GM18526 (cell line): ENCODE measurements around the gene INKA2.

Experiments
- POLR2A ChIP-seq: IDR thresholded peaks from 3 replicates; pipeline ENCODE4 v1.6.1; 2011; ENCODE audit not compliant: insufficient read length; ENCODE audit errors: extremely low read depth

INKA2 gene

GRCh38 chr1:111739194-111739924 lies at the start of gene INKA2:
INKA2 (minus strand) TSS chr1:111739395; CDS start chr1:111739242, 153 bp downstream.
- peak; percentile 66 for TF ChIP-seq POLR2A

- no peak for TF ChIP-seq POLR2A
Measured at GRCh38 chr1:111786669-111787207, 47.5 kb upstream of the INKA2 start.

DNA sequence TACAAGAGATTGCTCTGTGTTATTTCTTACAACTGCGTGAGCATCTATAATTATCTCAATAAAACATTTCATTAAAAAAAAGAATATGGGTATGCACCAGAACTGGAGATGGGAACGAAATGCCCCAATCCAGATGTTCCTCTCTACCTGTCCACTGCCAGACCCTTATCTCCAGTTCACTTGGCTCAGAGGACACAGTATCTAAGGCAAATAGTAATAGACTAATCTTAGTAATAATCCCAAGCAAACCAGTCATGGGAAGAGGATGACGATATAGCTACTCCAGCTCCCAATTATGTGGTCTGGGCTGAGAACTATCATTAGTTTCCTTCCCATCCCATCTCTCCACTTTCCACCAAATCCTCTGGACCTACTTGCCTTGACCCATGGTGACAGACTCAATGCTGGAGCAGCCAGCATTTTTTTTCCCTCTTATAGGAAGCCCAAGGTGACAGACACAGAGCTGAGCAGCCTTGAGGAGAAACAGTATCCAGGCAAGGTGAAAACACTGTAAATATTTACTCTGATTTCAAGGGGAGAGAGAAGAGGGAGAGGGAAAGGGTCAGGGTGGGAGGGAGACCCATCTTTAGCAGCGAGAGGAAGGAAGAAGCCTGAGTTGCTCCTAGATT lies 45.2 kb upstream of the INKA2 start:
- TF ChIP-seq POLR2A: no peak

DNA sequence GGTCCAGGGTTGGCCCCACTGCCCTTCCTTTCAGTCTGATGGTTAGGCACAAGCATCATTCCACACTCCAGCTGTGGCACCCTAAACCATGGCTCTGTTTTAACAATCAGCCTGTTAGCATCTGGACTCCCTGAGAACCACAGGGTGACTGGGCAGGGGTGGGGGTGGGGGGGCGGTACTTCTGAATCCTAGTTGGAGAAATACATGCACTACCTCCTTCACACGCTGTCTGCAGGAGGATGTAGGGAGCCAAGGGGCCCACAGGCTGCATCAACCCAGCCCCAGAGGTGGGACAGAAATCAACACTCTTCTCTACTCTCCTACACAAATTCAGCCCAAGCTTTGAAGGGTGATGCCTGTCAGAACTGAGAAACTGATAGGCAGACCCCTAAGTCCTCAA lies 40.4 kb upstream of the INKA2 start:
- TF ChIP-seq POLR2A: no peak

- TF ChIP-seq POLR2A: no peak
Measured at GRCh38 chr1:111778541-111779051, 39.4 kb upstream of the INKA2 start.

- no peak for TF ChIP-seq POLR2A
Measured at GRCh38 chr1:111778066-111778465, 38.9 kb upstream of the INKA2 start.

- TF ChIP-seq POLR2A: no peak
Measured at GRCh38 chr1:111777301-111777700, 38.1 kb upstream of the INKA2 start.

DNA sequence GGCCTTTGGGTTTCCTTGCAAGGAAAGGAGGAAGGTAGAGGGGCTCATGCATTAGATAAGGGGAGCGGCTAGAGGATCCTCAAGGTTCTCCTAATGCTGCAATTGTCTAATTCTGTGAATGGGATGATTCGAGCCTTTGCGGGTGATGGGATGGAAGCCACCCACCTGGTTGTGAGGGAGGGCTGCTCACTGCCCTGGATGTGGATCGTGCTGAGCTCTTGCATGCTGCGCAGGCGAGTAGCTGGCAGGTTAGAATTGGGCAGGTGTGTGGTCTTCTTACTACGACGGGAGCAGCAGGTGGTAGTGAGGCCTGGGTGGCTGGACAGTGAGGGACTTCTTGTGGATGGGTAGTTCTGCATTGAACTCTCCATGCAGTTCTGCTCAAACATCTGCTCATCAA lies 37.7 kb upstream of the INKA2 start:
- TF ChIP-seq POLR2A: no peak

DNA sequence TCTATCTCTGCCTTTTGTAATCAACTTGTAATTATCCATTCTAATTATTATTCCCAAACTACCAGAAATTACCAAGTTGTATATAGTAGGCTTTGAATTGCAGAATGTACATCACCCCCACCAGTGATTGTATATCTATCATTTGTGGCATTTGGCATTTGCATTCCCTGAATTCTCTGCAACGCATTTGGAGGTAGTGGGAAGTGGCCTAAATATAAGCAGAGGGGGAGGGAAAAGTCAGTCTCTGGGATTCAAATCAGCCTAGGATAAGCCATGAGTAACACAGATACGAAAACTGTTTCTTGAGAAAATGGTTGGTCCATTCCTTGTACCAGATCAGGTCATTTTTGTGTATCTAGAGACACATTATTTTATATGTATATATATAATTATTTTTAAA lies 37.2 kb upstream of the INKA2 start:
- TF ChIP-seq POLR2A: no peak

DNA sequence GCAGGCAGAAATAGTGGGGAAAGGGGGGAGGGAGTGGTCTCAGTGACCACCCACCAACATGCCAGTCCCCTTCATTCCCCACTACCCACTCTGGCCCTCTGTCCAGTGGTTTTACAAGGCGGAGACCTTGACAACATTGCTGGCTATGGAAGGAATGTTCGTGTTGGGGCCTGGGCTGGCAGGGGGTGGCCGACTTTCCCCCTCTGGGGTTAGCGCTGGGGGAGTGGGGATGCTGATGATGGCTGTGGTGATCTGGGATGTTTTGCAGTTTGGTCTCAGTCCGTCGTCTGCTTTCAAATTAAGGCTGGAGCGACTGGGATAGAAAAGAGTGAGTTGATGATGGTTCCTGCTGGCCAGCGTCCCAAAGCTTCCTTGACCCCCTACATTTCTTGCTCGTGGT lies 36.8 kb upstream of the INKA2 start:
- TF ChIP-seq POLR2A: no peak

GRCh38 chr1:111770916-111771315 lies 31.7 kb upstream of the INKA2 start:
- TF ChIP-seq POLR2A: no peak

DNA sequence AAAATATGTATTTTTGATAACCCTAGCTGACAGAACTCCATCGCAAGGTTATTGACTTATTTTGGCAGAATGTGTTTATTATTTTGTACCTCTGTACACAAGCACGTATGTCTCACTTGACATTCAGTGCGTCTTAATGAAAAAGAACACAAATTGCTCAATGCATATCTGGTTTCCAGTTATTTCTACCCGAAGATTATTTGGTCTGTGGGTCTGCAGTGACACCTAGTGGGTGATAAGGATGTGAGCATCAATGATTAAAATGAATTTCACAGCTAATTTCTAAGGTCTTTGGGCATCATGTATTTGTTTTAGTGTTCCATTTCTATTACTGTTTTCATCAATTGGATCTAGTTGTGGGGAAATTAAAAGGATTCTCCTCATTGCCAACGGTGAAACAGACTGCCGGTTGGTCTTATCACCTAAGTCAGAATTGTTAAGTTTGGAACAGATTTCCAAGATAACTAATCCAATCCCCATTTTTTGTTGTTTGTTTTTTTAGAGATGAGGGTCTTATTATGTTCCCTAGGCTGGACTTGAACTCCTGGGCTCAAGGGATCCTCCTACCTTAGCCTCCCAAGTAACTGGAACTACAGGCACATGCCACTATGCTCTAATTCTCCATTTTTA lies 30.4 kb upstream of the INKA2 start:
- TF ChIP-seq POLR2A: no peak

DNA sequence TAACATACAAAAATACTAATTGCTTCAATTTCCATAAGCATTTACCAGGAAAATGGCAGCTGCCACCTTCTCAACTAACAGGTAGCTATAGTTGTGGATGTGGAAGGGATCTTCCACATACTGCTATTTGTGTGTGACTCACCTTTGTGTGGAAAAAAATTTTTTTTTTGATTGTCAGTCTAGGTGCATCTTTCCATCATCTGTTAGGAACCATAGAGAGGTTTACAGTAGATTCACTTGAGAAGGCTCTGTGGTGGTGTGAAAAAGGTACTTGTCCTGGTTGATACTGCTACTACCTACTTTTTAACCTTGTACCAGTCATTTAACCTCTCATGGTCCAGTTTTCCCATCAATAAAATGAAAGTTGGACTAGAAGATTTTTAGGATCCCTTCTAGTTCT lies 29.4 kb upstream of the INKA2 start:
- TF ChIP-seq POLR2A: no peak

DNA sequence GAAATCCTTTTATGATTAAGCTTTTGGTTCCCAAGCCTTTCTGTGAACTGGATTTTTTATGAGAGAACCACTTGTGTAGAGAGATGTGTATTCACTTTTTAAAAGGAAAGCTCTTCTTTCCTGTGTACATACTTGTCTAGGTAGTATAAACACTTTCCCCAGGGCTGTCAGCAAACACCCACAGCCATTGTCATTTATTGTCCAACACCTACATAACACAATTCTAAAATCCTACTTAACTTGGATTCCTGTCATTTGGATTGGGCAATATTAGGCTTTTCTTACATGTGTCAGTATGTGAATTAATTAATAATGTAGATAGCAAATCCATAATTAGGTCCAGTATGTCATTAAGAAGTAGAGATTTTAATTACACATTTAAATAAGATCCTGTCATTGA lies 28.8 kb upstream of the INKA2 start:
- no peak for TF ChIP-seq POLR2A

DNA sequence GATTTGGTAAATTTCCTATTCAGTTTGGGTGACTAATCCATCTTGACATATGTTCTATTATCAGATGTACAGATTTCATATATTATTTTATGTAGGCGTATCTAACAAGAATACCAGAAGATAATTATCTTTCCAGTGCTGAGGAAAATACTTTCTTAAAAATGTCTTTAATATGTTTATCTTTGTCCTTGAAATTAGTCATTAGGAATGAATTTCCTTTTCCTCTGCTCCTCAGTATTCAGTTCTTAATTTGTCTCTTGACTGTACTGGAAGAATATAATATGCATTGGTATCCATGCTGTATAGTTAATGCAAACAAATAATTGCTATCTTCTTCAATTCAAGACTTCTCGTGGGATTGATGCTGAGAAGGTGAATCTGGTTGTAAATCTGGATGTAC lies 23.1 kb upstream of the INKA2 start:
- no peak for TF ChIP-seq POLR2A

DNA sequence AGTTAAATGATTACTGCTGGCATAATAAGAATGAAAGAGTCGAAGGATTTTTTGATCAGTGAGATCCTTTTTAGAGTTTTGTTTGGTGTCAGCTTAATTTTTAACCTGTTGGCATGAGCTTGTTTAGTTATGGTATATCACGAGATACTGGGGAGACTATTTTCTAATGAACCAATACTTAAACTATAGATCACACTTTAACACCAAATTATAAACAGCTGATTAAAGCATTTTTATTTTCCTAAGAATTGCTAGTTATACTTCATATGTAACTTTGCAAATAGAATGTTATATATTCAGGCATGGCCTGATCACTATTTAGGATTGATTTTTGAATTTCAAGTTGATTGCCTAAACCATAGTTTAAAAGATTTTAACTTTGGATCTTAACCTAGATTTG lies 22.5 kb upstream of the INKA2 start:
- no peak for TF ChIP-seq POLR2A

GRCh38 chr1:111758373-111758772 lies 19.2 kb upstream of the INKA2 start:
- TF ChIP-seq POLR2A: no peak

- TF ChIP-seq POLR2A: no peak
Measured at GRCh38 chr1:111756124-111756513, 16.9 kb upstream of the INKA2 start.
